H1 (cell line): Measurements from ENCODE around the gene NAXE. TPM values are rescaled to one million over a fixed set of nuclear protein-coding genes. Genes with fewer than 3 reads are reported as not detected.

ENCODE experiments used
- CTCF ChIA-PET: fragments of 300-600 bp; sonication (Branson Sonifier 250); formaldehyde crosslinking; loops from one replicate; lab custom pipeline; 2021; ENCODE audit not compliant: partially characterized antibody; lab: Charles Lee
- POLR2A ChIA-PET: fragments of 300-600 bp; sonication (Branson Sonifier 250); formaldehyde crosslinking; loops from one replicate; lab custom pipeline; 2021; ENCODE audit warnings: inconsistent platforms; ENCODE audit not compliant: partially characterized antibody; lab: Charles Lee
- DNase-seq, 2 experiments: peaks; one replicate each; pipeline versions ENCODE4 v3.0.0 to v3.0.0-alpha.2; 2010 to 2022; ENCODE audit warnings: low spot score in 2 of 2, low read depth in 1 of 2, mixed read lengths in 1 of 2
- FAIRE-seq: peaks from 2 replicates; lab custom pipeline; 2011; peaks lifted over from hg19 to GRCh38; lab: Jason Lieb, UNC
- H2AFZ ChIP-seq: 2 replicates; pipeline ENCODE4 v1.8.1; 2012; ENCODE audit warnings: low read length, inconsistent platforms
- H2AK5ac ChIP-seq: 2 replicates; pipeline ENCODE4 v1.6.1; 2013; ENCODE audit warnings: low read depth, low read length
- H2BK120ac ChIP-seq: replicated peaks from 2 replicates; pipeline ENCODE3; 2013; ENCODE audit warnings: low read depth, low read length, inconsistent platforms
- H2BK12ac ChIP-seq: 2 replicates; pipeline ENCODE4 v1.6.1; 2013; ENCODE audit warnings: low read depth, low read length
- H2BK15ac ChIP-seq: 2 replicates; pipeline ENCODE4 v1.6.1; 2013; ENCODE audit warnings: low read length
- H2BK20ac ChIP-seq: 2 replicates; pipeline ENCODE4 v1.6.1; 2013; ENCODE audit warnings: low read length
- H2BK5ac ChIP-seq: 2 replicates; pipeline ENCODE4 v1.6.1; 2013; ENCODE audit warnings: low read depth, low read length
- H3K14ac ChIP-seq: 2 replicates; pipeline ENCODE4 v1.6.1; 2013; ENCODE audit warnings: inconsistent platforms; ENCODE audit not compliant: insufficient read length
- H3K18ac ChIP-seq: 2 replicates; pipeline ENCODE4 v1.6.1; 2013; ENCODE audit warnings: low read length; ENCODE audit errors: extremely low read depth
- H3K23ac ChIP-seq: 2 replicates; pipeline ENCODE4 v1.6.1; 2013; ENCODE audit warnings: inconsistent platforms; ENCODE audit not compliant: insufficient read length
- H3K23me2 ChIP-seq: 2 replicates; pipeline ENCODE4 v1.6.1; 2013; ENCODE audit warnings: low read depth, low read length
- H3K27ac ChIP-seq: 2 replicates; pipeline ENCODE4 v1.6.1; 2011; ENCODE audit warnings: low read depth, low read length, inconsistent platforms
- H3K27me3 ChIP-seq, 4 experiments: replicated peaks in 1 of 4; 1 replicate in 1 of 4; 2 replicates in 3 of 4; pipeline versions ENCODE4 v1.6.1 to v1.8.1; 2011 to 2013; ENCODE audit warnings: low read length in 3 of 4, mild to moderate bottlenecking in 3 of 4, inconsistent platforms in 2 of 4, mixed read lengths in 2 of 4, moderate library complexity in 1 of 4; ENCODE audit not compliant: control insufficient read depth in 3 of 4, insufficient read depth in 3 of 4; ENCODE audit errors: extremely low read depth in 1 of 4
- H3K36me3 ChIP-seq, 4 experiments: 2 replicates each; pipeline versions ENCODE4 v1.6.1 to v1.8.1; 2011 to 2013; ENCODE audit warnings: mild to moderate bottlenecking in 4 of 4, low read length in 3 of 4, moderate library complexity in 2 of 4, control low read depth in 1 of 4, inconsistent platforms in 1 of 4; ENCODE audit not compliant: insufficient read depth in 4 of 4, control insufficient read depth in 2 of 4
- H3K4ac ChIP-seq: replicated peaks from 2 replicates; pipeline ENCODE3; 2013; ENCODE audit warnings: low read length, low read depth, mixed read lengths, inconsistent platforms; ENCODE audit not compliant: insufficient read length
- H3K4me1 ChIP-seq, 4 experiments: replicated peaks in 1 of 4; 1 replicate in 1 of 4; 2 replicates in 3 of 4; pipeline versions ENCODE4 v1.6.1 to v1.8.1; 2011 to 2013; ENCODE audit warnings: low read length in 3 of 4, inconsistent platforms in 2 of 4, mixed read lengths in 1 of 4; ENCODE audit not compliant: insufficient read depth in 4 of 4, control insufficient read depth in 3 of 4
- H3K4me2 ChIP-seq, 2 experiments: 2 replicates each; pipeline versions ENCODE4 v1.6.1 to v1.8.1; 2011 to 2013; ENCODE audit warnings: low read depth in 2 of 2, low read length in 2 of 2, control low read depth in 1 of 2, inconsistent platforms in 1 of 2, mild to moderate bottlenecking in 1 of 2; ENCODE audit not compliant: insufficient read depth in 1 of 2
- H3K4me3 ChIP-seq, 4 experiments: fragments of 200-600, 300-600 bp in 1 of 4; sonication (generic), shearing (Covaris generic), sonication (Bioruptor Twin) in 1 of 4; 2 replicates each; pipeline versions ENCODE4 v1.5.1 to v1.8.1; 2011 to 2016; ENCODE audit warnings: low read length in 4 of 4, low read depth in 3 of 4, control low read depth in 2 of 4, inconsistent platforms in 2 of 4, mild to moderate bottlenecking in 2 of 4, mixed read lengths in 1 of 4, moderate library complexity in 1 of 4; ENCODE audit not compliant: insufficient read depth in 2 of 4; ENCODE audit errors: extremely low read depth in 1 of 4
- H3K56ac ChIP-seq: replicated peaks from 2 replicates; pipeline ENCODE3; 2013; ENCODE audit warnings: low read depth, mild to moderate bottlenecking, mixed read lengths, low read length, inconsistent platforms; ENCODE audit not compliant: insufficient read length
- H3K79me1 ChIP-seq: 2 replicates; pipeline ENCODE4 v1.6.1; 2013; ENCODE audit warnings: low read depth, low read length, control low read depth
- H3K79me2 ChIP-seq, 2 experiments: 2 replicates each; pipeline versions ENCODE4 v1.6.1 to v1.8.1; 2012 to 2013; ENCODE audit warnings: low read length in 2 of 2, mild to moderate bottlenecking in 2 of 2, inconsistent platforms in 1 of 2; ENCODE audit not compliant: insufficient read depth in 2 of 2, control insufficient read depth in 1 of 2
- H3K9ac ChIP-seq, 4 experiments: replicated peaks in 1 of 4; 1 replicate in 1 of 4; 2 replicates in 3 of 4; pipeline versions ENCODE4 v1.6.1 to v1.8.1; 2011 to 2013; ENCODE audit warnings: low read depth in 3 of 4, low read length in 3 of 4, control low read depth in 2 of 4, mild to moderate bottlenecking in 2 of 4, moderate library complexity in 2 of 4, inconsistent platforms in 1 of 4; ENCODE audit errors: extremely low read depth in 1 of 4
- H3K9me3 ChIP-seq, 2 experiments: 2 replicates each; pipeline versions ENCODE4 v1.6.1 to v1.8.1; 2012 to 2013; ENCODE audit warnings: mild to moderate bottlenecking in 2 of 2, moderate library complexity in 2 of 2, control low read depth in 1 of 2, inconsistent platforms in 1 of 2, low read depth in 1 of 2, low read length in 1 of 2, mixed read lengths in 1 of 2; ENCODE audit not compliant: insufficient read depth in 2 of 2
- H4K20me1 ChIP-seq, 2 experiments: replicated peaks in 1 of 2; 2 replicates each; pipeline versions ENCODE3 to v1.8.1; 2011 to 2013; ENCODE audit warnings: inconsistent platforms in 2 of 2, low read length in 2 of 2, mild to moderate bottlenecking in 1 of 2; ENCODE audit not compliant: insufficient read depth in 2 of 2, control insufficient read depth in 1 of 2
- H4K5ac ChIP-seq: 2 replicates; pipeline ENCODE4 v1.6.1; 2013; ENCODE audit warnings: low read length, low read depth, mixed read lengths, inconsistent platforms; ENCODE audit not compliant: insufficient read length
- H4K8ac ChIP-seq: 2 replicates; pipeline ENCODE4 v1.8.0; 2013; ENCODE audit warnings: mild to moderate bottlenecking, moderate library complexity, low read length, inconsistent platforms; ENCODE audit not compliant: insufficient read depth; ENCODE audit errors: extremely low read depth
- H4K91ac ChIP-seq: replicated peaks from 2 replicates; pipeline ENCODE3; 2013; ENCODE audit warnings: low read length, mixed read lengths, inconsistent platforms; ENCODE audit not compliant: insufficient read length
- BACH1 ChIP-seq: IDR thresholded peaks from 2 replicates; pipeline ENCODE4 v1.6.1; 2012; ENCODE audit warnings: low read length, improper control_type of control experiment
- BRCA1 ChIP-seq: IDR thresholded peaks from 2 replicates; pipeline ENCODE4 v1.6.1; 2012; ENCODE audit warnings: low read depth, low read length, improper control_type of control experiment
- CHD1 ChIP-seq: IDR thresholded peaks from 2 replicates; pipeline ENCODE4 v1.6.1; 2012; ENCODE audit warnings: low read depth, low read length, improper control_type of control experiment
- CHD2 ChIP-seq: IDR thresholded peaks from 2 replicates; pipeline ENCODE4 v1.6.1; 2012; ENCODE audit warnings: low read length, improper control_type of control experiment
- EZH2 ChIP-seq: fragments of 200-600 bp; sonication (generic); IDR thresholded peaks from 2 replicates; pipeline ENCODE4 v1.7.1; 2012; ENCODE audit warnings: low read depth, mild to moderate bottlenecking, moderate library complexity, low read length, inconsistent platforms; ENCODE audit not compliant: severe bottlenecking
- GTF2F1 ChIP-seq: IDR thresholded peaks from 2 replicates; pipeline ENCODE4 v1.6.1; 2012; ENCODE audit warnings: low read depth, low read length, improper control_type of control experiment, borderline replicate concordance
- HDAC2 ChIP-seq, 2 experiments: fragments of 300-600 bp in 1 of 2; sonication (generic) in 1 of 2; IDR thresholded peaks; 2 replicates each; pipeline ENCODE4 v1.6.1; 2011 to 2012; ENCODE audit warnings: low read depth in 2 of 2, low read length in 2 of 2, mild to moderate bottlenecking in 2 of 2, moderate library complexity in 2 of 2, borderline replicate concordance in 1 of 2, inconsistent platforms in 1 of 2
- POLR2A ChIP-seq, 2 experiments: IDR thresholded peaks; 1 replicate in 1 of 2; 2 replicates in 1 of 2; pipeline ENCODE4 v1.6.1; 2011; ENCODE audit warnings: low read depth in 2 of 2, low read length in 2 of 2, mild to moderate bottlenecking in 2 of 2; ENCODE audit errors: control extremely low read depth in 1 of 2
- SAP30 ChIP-seq: fragments of 300-600 bp; sonication (generic); IDR thresholded peaks from 2 replicates; pipeline ENCODE4 v1.7.1; 2012; ENCODE audit warnings: low read length, moderate library complexity, mild to moderate bottlenecking, inconsistent platforms; ENCODE audit not compliant: insufficient read depth, insufficient replicate concordance
- SIRT6 ChIP-seq: IDR thresholded peaks from one replicate; pipeline ENCODE4 v1.7.1; 2012; ENCODE audit warnings: low read length, inconsistent platforms
- SUZ12 ChIP-seq: fragments of 200-600 bp; sonication (generic); IDR thresholded peaks from 2 replicates; pipeline ENCODE4 v1.6.1; 2012; ENCODE audit warnings: mild to moderate bottlenecking, inconsistent platforms, low read length, moderate library complexity, mixed read lengths
- TAF1 ChIP-seq: IDR thresholded peaks from 2 replicates; pipeline ENCODE4 v1.6.1; 2011; ENCODE audit warnings: mild to moderate bottlenecking, low read depth, low read length
- TEAD4 ChIP-seq: IDR thresholded peaks from 2 replicates; pipeline ENCODE4 v1.6.1; 2012; ENCODE audit warnings: low read depth, low read length, inconsistent platforms, mixed read lengths
- ZNF274 ChIP-seq: IDR thresholded peaks from 2 replicates; pipeline ENCODE4 v1.7.0; 2012; ENCODE audit warnings: low read length, borderline replicate concordance; ENCODE audit errors: extremely low read depth
- WGBS, 2 experiments: shearing (Covaris generic) in 1 of 2; methylation state at CpG; one replicate each; pipeline versions ENCODE4 v1.1.6 to v1.1.7; 2013 to 2015; ENCODE audit warnings: low lambda C conversion rate in 2 of 2, mixed read lengths in 2 of 2, inconsistent platforms in 1 of 2, low coverage in 1 of 2, missing lambda C conversion rate in 1 of 2; ENCODE audit not compliant: insufficient replicate concordance in 2 of 2, insufficient coverage in 1 of 2, insufficient read length in 1 of 2; ENCODE audit errors: extremely low coverage in 1 of 2, missing lambda C conversion rate in 1 of 2; 5-methylcytosine and 5-hydroxymethylcytosine counted together
- polyA plus RNA-seq, 7 experiments: library from polyadenylated mRNA; depleted of rRNA in 3 of 7; stranded (reverse) in 5 of 7; unstranded in 2 of 7; fragments of >200 nt in 5 of 7; fragments of 200-250 nt in 2 of 7; gene quantifications; 1 replicate in 5 of 7; 2 replicates in 1 of 7; 4 replicates in 1 of 7; pipeline versions ENCODE4 v1.2.1 to v1.2.3, GENCODE V29; 2011 to 2013; ENCODE audit warnings: missing spikeins in 2 of 7, mixed read lengths in 2 of 7
- total RNA-seq: library from RNA; stranded (reverse); fragmentation: NEBNext Ultra II Directional; extraction: Animal tissue kit (Norgen Biotek cat#: 25700); gene quantifications from 2 replicates; pipeline ENCODE4 v1.2.1, GENCODE V29; 2021

NAXE gene
- total and polyA plus RNA-seq, 2 of the 8 experiments (the other 6 are each of a cell fraction or from before 2014, with no cell fraction given) = 73.1 to 74.3 TPM

- H2AFZ ChIP-seq = no peak overlapping the region
- H2BK120ac ChIP-seq = no peak overlapping the region
- no peaks in the 10 kb centered on the region for H3K27me3 ChIP-seq
- H2AK5ac ChIP-seq = no peak overlapping the region
- H3K4me3 ChIP-seq = no peak overlapping the region
- H4K91ac ChIP-seq = no peak overlapping the region
- H2BK12ac ChIP-seq = no peak overlapping the region
- CTCF ChIA-PET = interaction anchor here (0.9 to 1.0 kb wide), 2 partner anchors 14 to 26 kb away, joined by 3 read pairs; no protein-coding TSS in a partner anchor
- no peak overlapping the region for H3K23ac ChIP-seq
- DNase-seq = no peak
- H3K9ac ChIP-seq = no peak overlapping the region
- no peak overlapping the region for H3K27ac ChIP-seq
- no peak overlapping the region for H2BK5ac ChIP-seq
- peaks cover 0 to 3% of the 10 kb centered on the region in 2 experiments for H4K20me1 ChIP-seq
- no peaks in the 10 kb centered on the region for H3K4me1 ChIP-seq
- no peak for FAIRE-seq
- no peaks in the 10 kb centered on the region for H3K9me3 ChIP-seq
- no peaks in the 10 kb centered on the region for H3K79me2 ChIP-seq
- no peak overlapping the region for H4K5ac ChIP-seq
- no peaks in the 10 kb centered on the region for H3K79me1 ChIP-seq
- H3K56ac ChIP-seq = no peak overlapping the region
- H3K4ac ChIP-seq = no peak overlapping the region
- H3K18ac ChIP-seq = no peak overlapping the region
- WGBS, 2 experiments = 76% methylated on average over 7 of the region's 8 CpGs; no CpG with 5 or more reads in 1 of the 2 experiments
- no peak overlapping the region for H2BK20ac ChIP-seq
- no peaks in the 10 kb centered on the region for H3K23me2 ChIP-seq
- H3K4me2 ChIP-seq = no peak overlapping the region
- no peak overlapping the region for H3K14ac ChIP-seq
- no peak overlapping the region for H2BK15ac ChIP-seq
- peaks cover 11 to 28% (median 22%) of the 10 kb centered on the region in 4 experiments; a peak in 7 of 8 replicates for H3K36me3 ChIP-seq
- POLR2A ChIA-PET = interaction anchor here (1.0 to 1.2 kb wide), 2 partner anchors 14 to 17 kb away, joined by 4 read pairs; no protein-coding TSS in a partner anchor
- no peak overlapping the region for H4K8ac ChIP-seq
- TF ChIP-seq SUZ12 (no peak), HDAC2 (IDR thresholded peaks at IDR 0.05; ENCODE audit: borderline replicate concordance in 1 of 2, low read depth in 2 of 2, low read length in 2 of 2) (no peak), GTF2F1 (no peak), SAP30 (no peak), TEAD4 (no peak), TAF1 (no peak), SIRT6 (no peak), EZH2 (no peak), CHD1 (no peak), ZNF274 (no peak), BRCA1 (no peak), POLR2A (IDR thresholded peaks at IDR 0.05; ENCODE audit: control extremely low read depth in 1 of 2, low read depth in 2 of 2, low read length in 2 of 2) (no peak), CHD2 (no peak), BACH1 (no peak)
These were observed 32.3 kb upstream of the NAXE start for GRCh38 chr1:156559086-156559796.
